GM18907 (cell line): ENCODE measurements around the gene PSMB4.
"Not testable (repeated sequence)": the region's sequence is repeated elsewhere in the genome, so short reads cannot be mapped to it uniquely, and the experiment has no call there.

Source experiments
- ATAC-seq: cut with Tn5 transposase; IDR thresholded peaks from one replicate; pipeline ENCODE4 v1.9.1; 2021; ENCODE audit warnings: mild to moderate bottlenecking, moderate library complexity; ENCODE audit not compliant: unreplicated experiment

The PSMB4 gene

DNA sequence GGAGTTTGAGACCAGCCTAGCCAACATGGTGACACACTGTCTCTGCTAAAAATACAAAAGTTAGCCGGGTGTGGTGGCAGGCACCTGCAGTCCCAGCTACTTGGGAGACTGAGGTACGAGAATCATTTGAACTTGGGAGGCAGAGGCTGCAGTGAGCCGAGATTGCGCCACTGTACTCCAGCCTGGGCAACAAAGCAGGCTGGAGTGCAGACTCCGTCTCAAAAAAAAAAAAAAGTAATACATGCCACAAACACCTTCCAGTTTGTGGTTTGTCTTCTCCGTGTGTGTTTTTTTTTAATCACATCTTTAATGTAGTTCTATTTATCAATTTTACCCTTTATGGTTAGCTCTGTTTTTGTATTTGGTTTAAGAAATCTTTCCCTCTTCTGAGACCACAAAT, 37.6 kb downstream of the PSMB4 start:
- no peak for ATAC-seq

- not testable (repeated sequence) for ATAC-seq
Measured at GRCh38 chr1:151437396-151437795, 38.0 kb downstream of the PSMB4 start.

GRCh38 chr1:151443846-151444782, 44.7 kb downstream of the PSMB4 start:
- peak; percentile 76 for ATAC-seq

GRCh38 chr1:151444783-151445177, 45.4 kb downstream of the PSMB4 start:
- no peak for ATAC-seq

GRCh38 chr1:151447696-151448095, 48.3 kb downstream of the PSMB4 start:
- no peak for ATAC-seq
